ENCODE results near the gene TSPEAR.
"Not testable (repeated sequence)": the region's sequence is repeated elsewhere in the genome, so short reads cannot be mapped to it uniquely, and the experiment has no call there.

Gene TSPEAR

GRCh38 chr21:44625756-44626155 is 85.6 kb downstream of the TSPEAR start:
- DNase-seq = no peak

GRCh38 chr21:44623575-44623974 is 87.8 kb downstream of the TSPEAR start:
- DNase-seq = no peak

GRCh38 chr21:44619886-44620285 is 91.5 kb downstream of the TSPEAR start:
- DNase-seq = no peak

- no peak for DNase-seq
Observed at GRCh38 chr21:44618909-44619308, 92.5 kb downstream of the TSPEAR start.

GRCh38 chr21:44618504-44618903 is 92.9 kb downstream of the TSPEAR start:
- DNase-seq = no peak

GRCh38 chr21:44617071-44617501 is 94.3 kb downstream of the TSPEAR start:
- DNase-seq = no peak

GRCh38 chr21:44616591-44616926 is 94.8 kb downstream of the TSPEAR start:
- DNase-seq = no peak

GRCh38 chr21:44615911-44616590 is 95.3 kb downstream of the TSPEAR start:
- no peak for DNase-seq

- no peak for DNase-seq
Observed at GRCh38 chr21:44615466-44615865, 95.9 kb downstream of the TSPEAR start.

- DNase-seq = no peak
Observed at GRCh38 chr21:44614961-44615391, 96.4 kb downstream of the TSPEAR start.

- no peak for DNase-seq
Observed at GRCh38 chr21:44614161-44614631, 97.2 kb downstream of the TSPEAR start.

- DNase-seq = no peak
Observed at GRCh38 chr21:44613386-44614155, 97.8 kb downstream of the TSPEAR start.

- no peak for DNase-seq
Observed at GRCh38 chr21:44612669-44613229, 98.6 kb downstream of the TSPEAR start.

GRCh38 chr21:44612029-44612486 is 99.3 kb downstream of the TSPEAR start, which contains the start of gene KRTAP10-8:
Gene KRTAP10-8, plus strand, starts transcription at chr21:44612079. Its CDS starts 22 bp downstream, at chr21:44612101.
- DNase-seq = no peak

GRCh38 chr21:44611551-44611950 is 99.8 kb downstream of the TSPEAR start:
- no peak for DNase-seq

- DNase-seq = not testable (repeated sequence)
Observed at GRCh38 chr21:44610157-44610843, 101.1 kb downstream of the TSPEAR start.

GRCh38 chr21:44609193-44609592 is 102.2 kb downstream of the TSPEAR start:
- no peak for DNase-seq

GRCh38 chr21:44606495-44606894 is 104.9 kb downstream of the TSPEAR start:
- DNase-seq = no peak

GRCh38 chr21:44603911-44604310 is 107.5 kb downstream of the TSPEAR start:
- DNase-seq = no peak

- no peak for DNase-seq
Observed at GRCh38 chr21:44603109-44603875, 108.1 kb downstream of the TSPEAR start.

- DNase-seq = no peak
Observed at GRCh38 chr21:44602463-44602850, 108.9 kb downstream of the TSPEAR start.
